ENCODE measurements around the gene FBRSL1.

FBRSL1 gene

DNA sequence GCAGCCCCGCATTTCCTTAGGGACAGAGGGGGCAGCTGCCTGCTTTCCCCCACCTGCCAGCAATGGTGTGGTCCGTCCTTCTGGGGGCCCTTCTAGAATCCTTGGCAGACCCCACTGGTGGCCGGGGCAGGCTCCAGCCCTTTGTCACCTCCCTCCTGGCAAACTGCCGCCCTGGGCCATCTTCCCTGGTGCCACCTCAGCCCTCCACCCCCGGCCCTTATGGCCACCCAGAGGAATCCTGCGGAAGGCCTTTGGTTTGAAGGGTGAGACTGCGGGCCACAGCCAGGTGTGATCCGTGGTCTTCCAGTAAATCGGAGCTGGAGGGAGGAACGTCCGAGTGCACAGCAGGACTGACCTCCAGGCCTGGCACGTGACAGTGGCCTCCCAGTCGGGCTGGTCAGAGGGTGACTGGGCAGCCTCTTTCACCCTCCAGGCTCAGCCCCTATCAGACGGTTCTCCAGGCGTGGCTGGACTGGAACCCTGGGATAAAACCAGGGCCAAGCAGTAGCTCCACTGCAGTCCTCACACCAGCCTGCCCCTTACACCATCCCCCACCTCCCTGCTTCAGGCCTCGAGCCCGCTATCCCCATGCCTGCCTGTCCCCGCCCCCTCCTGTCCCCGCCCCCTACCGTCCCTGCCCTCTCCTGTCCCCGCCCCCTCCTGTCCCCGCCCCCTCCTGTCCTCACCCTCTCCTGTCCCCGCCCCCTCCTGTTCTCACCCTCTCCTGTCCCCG, 12.4 kb downstream of the FBRSL1 start:
- in situ Hi-C loops (cut with HindIII; ENCODE audit: low pct_unique_long_range_greater_than_20kb, low sequenced_read_pairs), result no loop called here
- DNase-seq (ENCODE audit: low read depth in 1 of 2, low spot score in 1 of 2), result peak in 1 of 2 experiments; percentile 64
- TF ChIP-seq JUND (IDR thresholded peaks at IDR 0.05; ENCODE audit: low read depth), result no peak

GRCh38 chr12:132502882-132503193, 12.9 kb downstream of the FBRSL1 start:
- in situ Hi-C loops (cut with HindIII; ENCODE audit: low pct_unique_long_range_greater_than_20kb, low sequenced_read_pairs), result no loop called here
- no peak for TF ChIP-seq JUND (IDR thresholded peaks at IDR 0.05; ENCODE audit: low read depth)
- DNase-seq (ENCODE audit: low read depth in 1 of 2, low spot score in 1 of 2), result no peak

DNA sequence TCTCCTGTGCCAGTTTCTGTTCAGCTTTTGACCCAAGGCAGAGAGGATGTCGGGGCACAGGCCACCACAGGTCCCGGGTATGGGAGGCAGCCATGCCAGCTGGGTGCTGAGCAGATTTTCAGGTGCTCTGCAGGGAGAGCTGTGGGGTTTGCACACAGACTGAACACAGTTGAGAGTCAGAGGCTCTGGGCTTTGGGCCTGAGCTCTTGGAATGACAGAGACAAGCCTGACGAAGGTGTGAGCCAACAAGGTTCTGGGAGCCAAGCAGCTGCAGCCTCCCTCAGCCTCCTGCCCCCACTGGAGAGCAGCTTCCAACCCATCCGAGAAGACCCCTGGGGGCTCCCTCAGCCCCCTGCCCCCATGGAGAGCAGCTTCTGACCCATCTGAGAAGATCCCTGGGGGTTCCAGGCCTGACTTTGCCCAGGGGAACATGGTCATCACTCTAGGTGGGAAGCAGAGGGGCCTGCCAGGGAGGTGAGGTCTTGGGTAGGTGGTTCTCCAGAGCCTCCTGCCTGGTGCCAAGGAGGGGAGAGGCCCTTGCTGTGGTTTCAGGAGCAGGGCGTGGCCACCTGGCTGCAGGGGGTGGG, 13.8 kb downstream of the FBRSL1 start:
- in situ Hi-C loops (cut with HindIII; ENCODE audit: low pct_unique_long_range_greater_than_20kb, low sequenced_read_pairs), result no loop called here
- no peak for TF ChIP-seq JUND (IDR thresholded peaks at IDR 0.05; ENCODE audit: low read depth)
- no peak for DNase-seq (ENCODE audit: low read depth in 1 of 2, low spot score in 1 of 2)

- no peak for DNase-seq (ENCODE audit: low read depth in 1 of 2, low spot score in 1 of 2)
Observed at GRCh38 chr12:132505105-132505851, 15.3 kb downstream of the FBRSL1 start.

GRCh38 chr12:132505852-132506219, 15.9 kb downstream of the FBRSL1 start:
- in situ Hi-C loops (cut with HindIII; ENCODE audit: low pct_unique_long_range_greater_than_20kb, low sequenced_read_pairs), result no loop called here
- no peak for DNase-seq (ENCODE audit: low read depth in 1 of 2, low spot score in 1 of 2)
- no peak for TF ChIP-seq JUND (IDR thresholded peaks at IDR 0.05; ENCODE audit: low read depth)

More at GRCh38 chr12:132505105-132505851, 15.3 kb downstream of the FBRSL1 start:
- in situ Hi-C loops (cut with HindIII; ENCODE audit: low pct_unique_long_range_greater_than_20kb, low sequenced_read_pairs), result no loop called here
- no peak for TF ChIP-seq JUND (IDR thresholded peaks at IDR 0.05; ENCODE audit: low read depth)

DNA sequence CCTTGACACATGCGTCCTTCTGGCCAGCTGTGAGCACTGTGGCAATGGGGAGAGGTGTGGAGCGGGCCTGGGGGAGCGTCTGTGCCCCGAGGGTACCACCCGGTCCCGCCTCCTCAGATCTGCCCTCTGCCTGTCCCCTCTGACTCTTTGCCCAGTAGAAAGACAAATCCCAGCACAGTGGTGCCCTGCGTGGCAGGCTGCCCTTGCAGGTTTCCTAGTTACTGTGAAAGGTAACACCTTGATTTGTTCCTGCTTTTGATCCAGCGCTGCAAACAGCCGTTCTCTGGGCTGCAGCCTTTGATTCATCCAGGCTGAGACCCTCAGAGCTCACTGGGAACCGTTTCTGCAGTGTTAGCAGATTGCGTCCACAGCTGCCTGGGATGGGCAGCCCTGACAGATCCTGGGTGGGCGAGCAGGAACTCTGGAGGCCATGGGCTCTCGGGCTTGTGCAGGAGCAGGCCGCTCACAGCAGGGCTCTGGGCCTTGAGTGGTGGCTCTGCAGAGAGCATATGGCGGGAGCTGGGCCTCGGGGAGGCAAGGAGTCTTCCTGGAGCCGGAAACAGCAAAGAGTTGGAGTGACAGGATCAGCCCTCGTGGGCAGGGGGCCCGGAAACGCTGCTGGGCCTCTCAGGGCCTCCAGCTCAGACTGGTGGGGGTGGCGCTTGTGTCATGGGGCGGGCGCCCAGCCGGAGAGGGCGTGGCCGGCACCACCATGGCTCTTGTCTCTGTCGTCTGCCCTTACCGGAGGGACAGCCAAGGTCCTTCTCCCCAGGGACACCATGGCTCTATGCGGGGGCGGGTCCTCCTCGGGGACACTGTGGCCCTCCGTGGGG, 16.6 kb downstream of the FBRSL1 start:
- in situ Hi-C loops (cut with HindIII; ENCODE audit: low pct_unique_long_range_greater_than_20kb, low sequenced_read_pairs), result no loop called here
- no peak for TF ChIP-seq JUND (IDR thresholded peaks at IDR 0.05; ENCODE audit: low read depth)
- no peak for DNase-seq (ENCODE audit: low read depth in 1 of 2, low spot score in 1 of 2)

DNA sequence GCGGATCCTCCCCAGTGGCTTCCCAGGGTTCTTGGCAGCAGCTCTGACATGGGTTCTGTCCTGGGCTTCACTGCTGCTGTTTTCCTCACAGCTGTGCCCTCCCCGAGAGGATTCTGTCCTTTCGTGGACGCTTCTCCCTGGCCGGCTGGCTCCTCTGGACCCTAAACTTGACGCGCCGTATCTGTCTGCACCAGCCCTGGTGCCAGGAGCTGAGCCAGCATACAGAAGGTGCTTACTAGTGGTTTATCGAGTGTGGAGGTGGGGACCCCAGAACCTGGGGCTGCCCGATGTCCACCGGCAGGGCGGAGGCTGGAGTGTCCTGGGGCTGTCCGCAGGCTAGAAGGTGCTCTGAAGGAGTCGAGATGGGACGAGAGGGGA, 17.2 kb downstream of the FBRSL1 start:
- in situ Hi-C loops (cut with HindIII; ENCODE audit: low pct_unique_long_range_greater_than_20kb, low sequenced_read_pairs), result no loop called here
- no peak for TF ChIP-seq JUND (IDR thresholded peaks at IDR 0.05; ENCODE audit: low read depth)
- DNase-seq (ENCODE audit: low read depth in 1 of 2, low spot score in 1 of 2), result no peak

DNA sequence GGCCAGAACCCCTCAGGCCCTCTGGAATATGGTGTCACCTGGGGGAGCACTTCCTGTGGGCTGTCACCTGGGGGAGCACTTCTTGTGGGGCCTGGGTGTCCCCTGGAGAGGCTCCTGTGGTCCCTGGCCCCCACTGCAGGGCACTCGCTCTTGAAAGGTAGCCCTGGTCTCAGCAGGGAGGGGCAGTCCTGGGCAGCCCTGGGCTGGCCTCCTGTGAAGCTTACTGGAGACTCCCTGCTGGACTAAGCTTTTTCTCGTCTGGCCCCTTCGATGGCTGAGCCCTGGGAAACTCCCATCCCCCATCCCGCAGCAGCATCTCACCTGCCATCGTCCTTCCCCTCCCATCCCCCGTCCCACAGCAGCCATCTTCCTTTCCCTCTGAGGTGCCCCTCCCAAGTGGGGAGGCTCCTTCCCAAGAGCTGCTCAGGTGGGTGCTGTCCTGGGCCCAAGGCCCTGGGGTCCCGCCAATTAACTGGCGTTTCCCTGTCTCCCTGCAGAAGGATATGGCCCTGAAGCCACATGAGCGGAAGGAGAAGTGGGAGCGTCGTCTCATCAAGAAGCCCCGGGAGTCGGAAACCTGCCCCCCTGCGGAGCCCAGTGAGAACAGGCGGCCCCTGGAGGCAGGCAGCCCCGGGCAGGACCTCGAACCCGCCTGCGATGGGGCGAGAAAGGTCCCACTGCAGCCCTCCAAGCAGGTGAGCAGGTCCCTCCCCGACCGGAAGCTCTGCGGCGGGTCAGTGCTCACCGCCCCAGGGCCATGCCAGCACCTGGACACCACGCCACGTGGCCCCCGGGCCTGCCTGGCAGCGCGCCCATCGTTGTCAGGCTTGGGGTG, 17.9 kb downstream of the FBRSL1 start:
- in situ Hi-C loops (cut with HindIII; ENCODE audit: low pct_unique_long_range_greater_than_20kb, low sequenced_read_pairs), result no loop called here
- no peak for TF ChIP-seq JUND (IDR thresholded peaks at IDR 0.05; ENCODE audit: low read depth)
- no peak for DNase-seq (ENCODE audit: low read depth in 1 of 2, low spot score in 1 of 2)

GRCh38 chr12:132508491-132508740, 18.5 kb downstream of the FBRSL1 start:
- in situ Hi-C loops (cut with HindIII; ENCODE audit: low pct_unique_long_range_greater_than_20kb, low sequenced_read_pairs), result no loop called here
- no peak for DNase-seq (ENCODE audit: low read depth in 1 of 2, low spot score in 1 of 2)
- TF ChIP-seq JUND (IDR thresholded peaks at IDR 0.05; ENCODE audit: low read depth), result no peak

DNA sequence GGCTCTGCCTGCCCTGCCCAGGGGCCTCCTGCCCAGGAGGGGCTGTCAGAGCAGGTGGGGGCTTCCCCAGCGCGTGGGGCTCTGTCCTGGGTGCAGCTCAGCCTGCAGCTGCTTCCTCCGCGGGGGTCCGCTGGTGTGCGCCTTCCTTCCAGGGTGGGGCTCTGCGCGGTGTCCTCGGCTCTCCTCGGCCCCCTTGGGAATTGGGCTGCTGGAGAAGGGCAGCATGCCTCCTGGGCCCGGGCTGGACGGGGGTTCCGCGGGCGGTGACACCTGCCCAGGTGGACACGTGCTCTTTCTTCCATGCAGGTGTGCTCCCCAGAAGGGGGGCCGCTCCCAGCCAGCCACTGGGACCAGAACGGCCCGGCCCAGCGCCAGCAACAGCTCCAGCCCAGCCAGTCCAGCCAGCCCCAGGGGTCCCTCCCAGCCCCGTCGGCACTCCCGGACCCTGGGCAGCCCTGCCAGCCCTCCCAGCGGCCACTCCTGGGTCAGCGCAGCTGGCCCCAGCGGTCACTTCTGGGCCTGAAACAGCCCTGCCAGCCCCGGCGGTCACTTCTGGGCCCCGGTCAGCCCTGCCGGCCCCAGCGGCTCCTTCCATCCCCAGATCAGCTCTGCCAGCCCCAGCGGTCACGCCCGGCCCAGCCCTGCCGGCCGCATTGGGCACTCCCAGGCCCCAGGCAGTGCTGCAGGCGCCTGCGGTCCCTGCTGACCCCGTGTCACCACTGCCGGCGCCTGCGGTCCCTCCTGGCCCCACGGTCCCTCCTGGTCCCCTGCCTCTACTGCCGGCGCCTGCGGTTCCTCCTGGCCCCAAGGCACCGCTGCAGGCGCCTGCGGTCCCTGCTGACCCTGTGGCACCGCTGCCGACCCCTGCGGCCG, 19.1 kb downstream of the FBRSL1 start:
- DNase-seq (ENCODE audit: low read depth in 1 of 2, low spot score in 1 of 2), result no peak
- in situ Hi-C loops (cut with HindIII; ENCODE audit: low pct_unique_long_range_greater_than_20kb, low sequenced_read_pairs), result no loop called here
- no peak for TF ChIP-seq JUND (IDR thresholded peaks at IDR 0.05; ENCODE audit: low read depth)

- TF ChIP-seq JUND (IDR thresholded peaks at IDR 0.05; ENCODE audit: low read depth), result no peak
- DNase-seq (ENCODE audit: low read depth in 1 of 2, low spot score in 1 of 2), result no peak
- in situ Hi-C loops (cut with HindIII; ENCODE audit: low pct_unique_long_range_greater_than_20kb, low sequenced_read_pairs), result no loop called here
Observed at GRCh38 chr12:132510111-132510724, 20.3 kb downstream of the FBRSL1 start.
